Measurements from ENCODE around the gene NLRP6.

DNA sequence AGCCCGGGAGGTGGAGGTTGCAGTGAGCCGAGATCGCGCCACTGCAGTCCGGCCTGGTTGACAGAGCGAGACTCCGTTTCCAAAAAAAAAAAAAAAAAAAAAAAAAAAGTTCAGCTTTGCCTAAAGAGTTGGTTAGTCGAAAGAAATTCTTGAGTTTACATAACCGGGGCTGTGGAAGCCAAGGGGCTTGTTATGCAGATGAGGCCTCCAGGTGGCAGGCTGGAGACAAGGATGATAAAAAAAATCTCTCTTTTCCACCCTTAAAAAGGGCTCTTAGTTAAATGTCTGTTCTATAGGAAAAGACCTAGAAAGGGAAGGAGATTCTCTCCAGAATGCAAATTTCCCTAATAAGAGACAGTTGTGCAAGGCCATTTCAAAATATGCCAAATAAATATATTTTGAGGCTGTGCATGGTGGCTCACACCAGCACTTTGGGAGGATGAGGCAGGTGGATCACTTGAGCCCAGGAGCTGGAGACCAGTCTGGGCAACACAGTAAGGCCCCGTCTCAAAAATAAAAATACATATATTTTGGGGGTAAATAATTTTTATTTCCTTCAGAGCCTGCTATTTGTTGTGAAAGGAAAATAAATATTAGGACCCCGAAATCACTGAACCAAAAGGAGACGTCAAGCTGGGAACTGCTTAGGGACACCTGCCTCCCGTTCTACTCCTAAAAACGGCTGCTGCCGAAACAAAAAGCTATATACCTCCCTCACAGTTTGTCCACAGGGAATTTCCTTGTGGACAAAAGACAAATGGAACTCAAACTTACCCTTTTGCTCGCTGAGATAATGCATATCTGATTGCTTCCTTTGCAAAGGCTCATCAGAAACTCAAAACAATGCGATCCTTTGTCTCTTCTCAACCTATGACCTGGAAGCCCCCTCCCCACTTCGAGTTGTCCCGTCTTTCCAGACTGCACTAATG, 27.0 kb downstream of the NLRP6 start:
- no peak for TF ChIP-seq EZH2 (IDR thresholded peaks at IDR 0.05; ENCODE audit: borderline replicate concordance, low read depth, low read length, poor library complexity, severe bottlenecking)
- TF ChIP-seq, protein P1, sequence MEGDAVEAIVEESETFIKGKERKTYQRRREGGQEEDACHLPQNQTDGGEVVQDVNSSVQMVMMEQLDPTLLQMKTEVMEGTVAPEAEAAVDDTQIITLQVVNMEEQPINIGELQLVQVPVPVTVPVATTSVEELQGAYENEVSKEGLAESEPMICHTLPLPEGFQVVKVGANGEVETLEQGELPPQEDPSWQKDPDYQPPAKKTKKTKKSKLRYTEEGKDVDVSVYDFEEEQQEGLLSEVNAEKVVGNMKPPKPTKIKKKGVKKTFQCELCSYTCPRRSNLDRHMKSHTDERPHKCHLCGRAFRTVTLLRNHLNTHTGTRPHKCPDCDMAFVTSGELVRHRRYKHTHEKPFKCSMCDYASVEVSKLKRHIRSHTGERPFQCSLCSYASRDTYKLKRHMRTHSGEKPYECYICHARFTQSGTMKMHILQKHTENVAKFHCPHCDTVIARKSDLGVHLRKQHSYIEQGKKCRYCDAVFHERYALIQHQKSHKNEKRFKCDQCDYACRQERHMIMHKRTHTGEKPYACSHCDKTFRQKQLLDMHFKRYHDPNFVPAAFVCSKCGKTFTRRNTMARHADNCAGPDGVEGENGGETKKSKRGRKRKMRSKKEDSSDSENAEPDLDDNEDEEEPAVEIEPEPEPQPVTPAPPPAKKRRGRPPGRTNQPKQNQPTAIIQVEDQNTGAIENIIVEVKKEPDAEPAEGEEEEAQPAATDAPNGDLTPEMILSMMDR (conservative IDR thresholded peaks at IDR 0.05; ENCODE audit: low read depth, low read length), result peak; percentile 73

Data from A673 (cell line).